ENCODE measurements around the gene C13orf46.

The C13orf46 gene

DNA sequence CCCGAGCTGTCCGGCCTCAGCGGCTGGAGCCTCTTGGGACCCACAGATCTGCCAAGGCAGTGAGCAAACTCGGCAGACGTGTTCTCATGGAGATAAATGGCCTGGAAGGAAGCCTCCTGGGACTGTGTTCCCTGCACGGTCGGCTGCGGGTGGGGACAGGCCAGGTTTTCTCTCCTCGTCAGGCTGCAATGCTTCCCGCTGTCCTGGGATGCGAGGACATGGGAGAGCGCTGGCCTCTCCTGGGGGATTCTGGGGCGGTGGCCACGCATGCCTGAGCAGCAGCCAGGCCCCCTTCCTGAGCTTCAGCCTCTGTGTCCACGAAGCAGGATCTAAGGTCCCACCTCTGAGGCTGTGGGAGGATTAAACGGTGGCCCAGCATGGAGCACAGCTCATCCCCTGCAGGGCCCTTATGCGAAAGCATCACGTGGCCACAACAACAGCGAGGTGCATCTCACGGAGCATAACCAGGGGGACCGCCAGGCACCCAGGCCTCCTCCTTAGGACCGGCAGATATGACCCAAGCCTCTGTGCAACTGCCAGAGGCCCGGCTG lies 21.2 kb upstream of the C13orf46 start:
- TF ChIP-seq SPI1 (IDR thresholded peaks at IDR 0.05; ENCODE audit: borderline replicate concordance, low read depth) (no peak), POLR2AphosphoS5 (IDR thresholded peaks at IDR 0.05; ENCODE audit: low read depth) (no peak), GABPA (IDR thresholded peaks at IDR 0.05; ENCODE audit: low read depth) (no peak)
- TF ChIP-seq, protein P1, sequence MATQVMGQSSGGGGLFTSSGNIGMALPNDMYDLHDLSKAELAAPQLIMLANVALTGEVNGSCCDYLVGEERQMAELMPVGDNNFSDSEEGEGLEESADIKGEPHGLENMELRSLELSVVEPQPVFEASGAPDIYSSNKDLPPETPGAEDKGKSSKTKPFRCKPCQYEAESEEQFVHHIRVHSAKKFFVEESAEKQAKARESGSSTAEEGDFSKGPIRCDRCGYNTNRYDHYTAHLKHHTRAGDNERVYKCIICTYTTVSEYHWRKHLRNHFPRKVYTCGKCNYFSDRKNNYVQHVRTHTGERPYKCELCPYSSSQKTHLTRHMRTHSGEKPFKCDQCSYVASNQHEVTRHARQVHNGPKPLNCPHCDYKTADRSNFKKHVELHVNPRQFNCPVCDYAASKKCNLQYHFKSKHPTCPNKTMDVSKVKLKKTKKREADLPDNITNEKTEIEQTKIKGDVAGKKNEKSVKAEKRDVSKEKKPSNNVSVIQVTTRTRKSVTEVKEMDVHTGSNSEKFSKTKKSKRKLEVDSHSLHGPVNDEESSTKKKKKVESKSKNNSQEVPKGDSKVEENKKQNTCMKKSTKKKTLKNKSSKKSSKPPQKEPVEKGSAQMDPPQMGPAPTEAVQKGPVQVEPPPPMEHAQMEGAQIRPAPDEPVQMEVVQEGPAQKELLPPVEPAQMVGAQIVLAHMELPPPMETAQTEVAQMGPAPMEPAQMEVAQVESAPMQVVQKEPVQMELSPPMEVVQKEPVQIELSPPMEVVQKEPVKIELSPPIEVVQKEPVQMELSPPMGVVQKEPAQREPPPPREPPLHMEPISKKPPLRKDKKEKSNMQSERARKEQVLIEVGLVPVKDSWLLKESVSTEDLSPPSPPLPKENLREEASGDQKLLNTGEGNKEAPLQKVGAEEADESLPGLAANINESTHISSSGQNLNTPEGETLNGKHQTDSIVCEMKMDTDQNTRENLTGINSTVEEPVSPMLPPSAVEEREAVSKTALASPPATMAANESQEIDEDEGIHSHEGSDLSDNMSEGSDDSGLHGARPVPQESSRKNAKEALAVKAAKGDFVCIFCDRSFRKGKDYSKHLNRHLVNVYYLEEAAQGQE (IDR thresholded peaks at IDR 0.05; ENCODE audit: insufficient replicate concordance, low read depth), result no peak
- TF ChIP-seq, protein P2, sequence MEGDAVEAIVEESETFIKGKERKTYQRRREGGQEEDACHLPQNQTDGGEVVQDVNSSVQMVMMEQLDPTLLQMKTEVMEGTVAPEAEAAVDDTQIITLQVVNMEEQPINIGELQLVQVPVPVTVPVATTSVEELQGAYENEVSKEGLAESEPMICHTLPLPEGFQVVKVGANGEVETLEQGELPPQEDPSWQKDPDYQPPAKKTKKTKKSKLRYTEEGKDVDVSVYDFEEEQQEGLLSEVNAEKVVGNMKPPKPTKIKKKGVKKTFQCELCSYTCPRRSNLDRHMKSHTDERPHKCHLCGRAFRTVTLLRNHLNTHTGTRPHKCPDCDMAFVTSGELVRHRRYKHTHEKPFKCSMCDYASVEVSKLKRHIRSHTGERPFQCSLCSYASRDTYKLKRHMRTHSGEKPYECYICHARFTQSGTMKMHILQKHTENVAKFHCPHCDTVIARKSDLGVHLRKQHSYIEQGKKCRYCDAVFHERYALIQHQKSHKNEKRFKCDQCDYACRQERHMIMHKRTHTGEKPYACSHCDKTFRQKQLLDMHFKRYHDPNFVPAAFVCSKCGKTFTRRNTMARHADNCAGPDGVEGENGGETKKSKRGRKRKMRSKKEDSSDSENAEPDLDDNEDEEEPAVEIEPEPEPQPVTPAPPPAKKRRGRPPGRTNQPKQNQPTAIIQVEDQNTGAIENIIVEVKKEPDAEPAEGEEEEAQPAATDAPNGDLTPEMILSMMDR (IDR thresholded peaks at IDR 0.05; ENCODE audit: insufficient read depth, low read length), result no peak
- no peak for DNase-seq (ENCODE audit: low read depth in 1 of 2, low spot score in 1 of 2)
- Histone ChIP-seq H3K4me3 (replicated peaks; ENCODE audit: insufficient read depth, low read length) (no peak overlapping the region), H3K27ac (replicated peaks) (no peak overlapping the region), H3K27me3 (ENCODE audit: insufficient read depth, poor library complexity, severe bottlenecking) (no peaks in the 10 kb centered on the region)

DNA sequence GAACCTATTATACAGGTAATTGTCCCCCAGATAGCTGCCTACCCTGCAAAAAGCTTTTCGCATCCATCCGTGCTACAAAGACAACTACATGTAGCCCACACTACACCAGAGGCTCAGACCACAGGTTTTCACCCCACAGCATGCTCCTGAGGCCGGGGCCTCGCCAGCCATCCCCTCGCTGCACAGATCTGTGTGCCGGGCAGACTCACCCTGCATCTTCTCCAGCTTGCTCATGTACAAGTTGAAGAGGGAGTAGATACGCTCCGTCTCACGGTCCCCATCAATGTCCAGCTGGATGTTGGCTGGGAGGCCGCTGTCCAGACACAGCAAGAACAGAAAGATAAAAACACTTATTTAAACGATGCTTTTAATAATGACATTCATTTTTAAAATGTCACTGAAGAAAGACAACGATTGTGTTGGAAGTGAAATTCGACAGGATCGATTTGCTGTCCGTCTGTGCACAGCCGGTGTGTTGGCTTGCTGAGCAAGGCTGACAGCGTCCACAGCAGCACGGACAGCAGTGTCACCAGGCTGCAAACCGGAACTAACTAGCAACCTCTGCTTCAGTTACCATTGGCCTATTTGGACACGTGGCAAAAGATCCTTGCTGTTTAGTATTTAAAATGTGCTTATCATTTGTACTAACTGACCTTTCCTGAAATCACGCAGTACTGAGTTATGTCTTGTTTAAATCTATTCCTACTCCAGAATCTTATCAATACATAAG lies 18.6 kb upstream of the C13orf46 start:
- no peak overlapping the region for H3K4me3 ChIP-seq (replicated peaks; ENCODE audit: insufficient read depth, low read length)
- TF ChIP-seq, protein P1 (IDR thresholded peaks at IDR 0.05; ENCODE audit: insufficient replicate concordance, low read depth), result no peak
- no peak for TF ChIP-seq SPI1 (IDR thresholded peaks at IDR 0.05; ENCODE audit: borderline replicate concordance, low read depth)
- TF ChIP-seq GABPA (IDR thresholded peaks at IDR 0.05; ENCODE audit: low read depth), result no peak
- no peak for TF ChIP-seq POLR2AphosphoS5 (IDR thresholded peaks at IDR 0.05; ENCODE audit: low read depth)
- no peak overlapping the region for H3K27ac ChIP-seq (replicated peaks)
- DNase-seq (ENCODE audit: low read depth in 1 of 2, low spot score in 1 of 2), result no peak
- no peaks in the 10 kb centered on the region for H3K27me3 ChIP-seq (ENCODE audit: insufficient read depth, poor library complexity, severe bottlenecking)

DNA sequence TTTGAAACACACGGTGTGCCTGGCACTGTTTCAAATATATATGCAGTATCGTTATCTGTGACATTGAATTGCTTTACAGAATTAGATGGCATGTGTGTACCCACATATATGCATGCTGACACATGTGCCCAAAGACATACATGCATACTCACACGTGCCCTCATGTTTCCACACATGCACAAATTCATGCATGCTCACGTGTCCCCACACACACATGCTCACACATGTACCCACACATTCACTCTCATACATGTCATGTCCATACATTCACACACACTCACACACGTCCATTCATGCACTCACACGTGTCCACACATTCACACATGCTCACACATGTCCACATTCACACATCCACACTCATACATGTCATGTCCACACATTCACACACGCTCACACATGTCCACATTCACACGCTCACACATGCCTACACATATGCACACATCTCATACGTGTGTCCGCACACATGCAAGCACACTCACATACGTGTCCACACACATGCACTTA lies 17.9 kb upstream of the C13orf46 start:
- DNase-seq (ENCODE audit: low read depth in 1 of 2, low spot score in 1 of 2), result no peak
- Histone ChIP-seq H3K27me3 (ENCODE audit: insufficient read depth, poor library complexity, severe bottlenecking) (no peaks in the 10 kb centered on the region), H3K4me3 (replicated peaks; ENCODE audit: insufficient read depth, low read length) (no peak overlapping the region), H3K27ac (replicated peaks) (no peak overlapping the region)
- TF ChIP-seq, protein P2 (IDR thresholded peaks at IDR 0.05; ENCODE audit: insufficient read depth, low read length), result no peak
- no peak for TF ChIP-seq SPI1 (IDR thresholded peaks at IDR 0.05; ENCODE audit: borderline replicate concordance, low read depth)

DNA sequence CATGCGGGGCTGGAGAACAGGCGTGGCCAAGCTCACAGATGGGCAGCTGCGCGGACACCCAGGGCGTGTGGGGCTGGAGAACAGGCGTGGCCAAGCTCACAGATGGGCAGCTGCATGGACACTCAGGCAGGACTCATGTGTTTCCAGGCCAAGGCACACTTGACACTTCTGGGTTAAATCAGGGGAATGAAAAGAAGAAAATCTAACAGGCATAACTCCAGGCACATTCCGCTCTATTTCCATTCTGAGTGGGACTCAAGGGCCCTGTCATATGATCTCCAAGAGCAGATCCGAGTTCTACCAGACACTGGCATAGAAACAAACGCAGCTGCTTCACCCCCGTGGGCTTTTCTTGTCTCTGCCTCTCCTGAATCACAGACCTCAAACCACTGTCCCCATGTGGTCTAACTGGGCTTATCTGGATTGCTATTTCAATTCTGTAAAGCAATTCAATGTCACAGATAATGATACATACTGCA lies 17.4 kb upstream of the C13orf46 start:
- H3K27ac ChIP-seq (replicated peaks), result no peak overlapping the region
- H3K4me3 ChIP-seq (replicated peaks; ENCODE audit: insufficient read depth, low read length), result no peak overlapping the region
- no peak for DNase-seq (ENCODE audit: low read depth in 1 of 2, low spot score in 1 of 2)
- TF ChIP-seq SPI1 (IDR thresholded peaks at IDR 0.05; ENCODE audit: borderline replicate concordance, low read depth) (no peak), GABPA (IDR thresholded peaks at IDR 0.05; ENCODE audit: low read depth) (no peak), POLR2AphosphoS5 (IDR thresholded peaks at IDR 0.05; ENCODE audit: low read depth) (no peak)
- TF ChIP-seq, protein P1 (IDR thresholded peaks at IDR 0.05; ENCODE audit: insufficient replicate concordance, low read depth), result no peak
- TF ChIP-seq, protein P2 (IDR thresholded peaks at IDR 0.05; ENCODE audit: insufficient read depth, low read length), result no peak
- H3K27me3 ChIP-seq (ENCODE audit: insufficient read depth, poor library complexity, severe bottlenecking), result no peaks in the 10 kb centered on the region

All from HL-60 (cell line).